Upper lobe of left lung (tissue), 4 donors: Measurements from ENCODE around the gene ZNF512B.

ENCODE experiments used
- EP300 ChIP-seq, 4 donors: sonication (generic); formaldehyde crosslinking; IDR thresholded peaks; one replicate each; pipeline ENCODE4 v1.5.1; 2017; ENCODE audit warnings: antibody characterized with exemption in 4 of 4, control low read depth in 2 of 4
- POLR2A ChIP-seq, 4 donors: fragments of 450-650 bp; IDR thresholded peaks; one replicate each; pipeline ENCODE4 v1.5.1; 2016 to 2017; ENCODE audit warnings: antibody characterized with exemption in 4 of 4, mild to moderate bottlenecking in 2 of 4
- POLR2AphosphoS5 ChIP-seq, 2 donors: sonication (generic); formaldehyde crosslinking; IDR thresholded peaks; one replicate each; pipeline ENCODE4 v1.5.1; 2017; ENCODE audit warnings: antibody characterized with exemption in 2 of 2
- TF ChIP-seq, protein P1 (sequence below), 6 experiments: fragments of 450-650 bp in 4 of 6; fragments of 200-600 bp in 2 of 6; sonication (generic) in 2 of 6; IDR thresholded peaks; one replicate each; pipeline ENCODE4 v1.5.1; 2016 to 2019; ENCODE audit warnings: antibody characterized with exemption in 6 of 6

- TF ChIP-seq POLR2A (IDR thresholded peaks at IDR 0.05), result no peak
- TF ChIP-seq, protein P1, sequence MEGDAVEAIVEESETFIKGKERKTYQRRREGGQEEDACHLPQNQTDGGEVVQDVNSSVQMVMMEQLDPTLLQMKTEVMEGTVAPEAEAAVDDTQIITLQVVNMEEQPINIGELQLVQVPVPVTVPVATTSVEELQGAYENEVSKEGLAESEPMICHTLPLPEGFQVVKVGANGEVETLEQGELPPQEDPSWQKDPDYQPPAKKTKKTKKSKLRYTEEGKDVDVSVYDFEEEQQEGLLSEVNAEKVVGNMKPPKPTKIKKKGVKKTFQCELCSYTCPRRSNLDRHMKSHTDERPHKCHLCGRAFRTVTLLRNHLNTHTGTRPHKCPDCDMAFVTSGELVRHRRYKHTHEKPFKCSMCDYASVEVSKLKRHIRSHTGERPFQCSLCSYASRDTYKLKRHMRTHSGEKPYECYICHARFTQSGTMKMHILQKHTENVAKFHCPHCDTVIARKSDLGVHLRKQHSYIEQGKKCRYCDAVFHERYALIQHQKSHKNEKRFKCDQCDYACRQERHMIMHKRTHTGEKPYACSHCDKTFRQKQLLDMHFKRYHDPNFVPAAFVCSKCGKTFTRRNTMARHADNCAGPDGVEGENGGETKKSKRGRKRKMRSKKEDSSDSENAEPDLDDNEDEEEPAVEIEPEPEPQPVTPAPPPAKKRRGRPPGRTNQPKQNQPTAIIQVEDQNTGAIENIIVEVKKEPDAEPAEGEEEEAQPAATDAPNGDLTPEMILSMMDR (IDR thresholded peaks at IDR 0.05), result no peak
- TF ChIP-seq POLR2AphosphoS5 (IDR thresholded peaks at IDR 0.05), result no peak
- TF ChIP-seq EP300 (IDR thresholded peaks at IDR 0.05), result no peak
Observed at GRCh38 chr20:63945921-63946920, 23.5 kb downstream of the ZNF512B start.
